Suppressor macrophage (primary cell): ENCODE data around the gene FUNDC1.

Experiments
- DNase-seq, 4 experiments: peaks; one replicate each; pipeline ENCODE4 v3.0.0-alpha.2; 2020 to 2022

Gene FUNDC1

DNA sequence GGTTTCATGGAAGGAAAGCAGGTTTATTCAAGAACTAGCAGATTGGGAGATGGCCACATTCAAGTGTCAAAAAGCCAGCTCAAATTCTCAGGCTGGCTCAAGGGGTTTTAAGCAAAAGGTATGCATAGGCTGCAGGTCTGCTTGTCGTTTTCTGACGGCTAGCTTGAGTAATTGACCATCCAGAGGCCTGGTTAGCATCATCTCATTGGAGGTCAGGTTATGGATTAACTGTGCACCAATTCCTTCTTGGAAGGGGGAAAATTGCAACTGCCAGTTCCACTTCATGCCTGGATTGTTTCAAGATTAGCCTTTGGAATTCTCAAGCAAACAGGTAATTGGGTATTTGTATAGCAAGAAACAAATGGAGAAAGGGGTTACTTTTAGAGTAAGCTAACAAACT is 62.1 kb downstream of the FUNDC1 start:
- no peak for DNase-seq

DNA sequence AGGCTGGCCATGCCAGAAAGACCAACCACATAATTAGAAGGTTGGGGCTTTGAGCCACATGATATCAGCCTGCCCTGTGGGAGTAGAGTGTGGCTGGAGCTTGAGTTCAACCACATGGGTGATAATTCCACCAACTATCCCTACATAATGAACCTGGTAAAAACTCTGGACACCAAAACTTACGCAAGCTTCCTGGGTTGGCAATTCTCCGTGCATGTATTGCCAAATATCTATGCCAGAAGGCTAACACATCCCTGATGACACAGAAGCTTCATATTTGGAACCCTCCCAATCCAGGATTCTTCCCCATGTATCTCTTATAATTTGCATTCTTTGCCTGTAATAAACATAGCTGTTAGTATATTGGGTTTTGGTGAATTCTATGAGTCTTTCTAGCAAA is 68.2 kb downstream of the FUNDC1 start:
- DNase-seq: peak in 1 of 4 experiments; percentile 2
